Measurements from ENCODE around the gene GPR31. TPM values are rescaled to one million over a fixed set of nuclear protein-coding genes. Genes with fewer than 3 reads are reported as not detected.

Gene GPR31
- polyA plus RNA-seq, 3 donors, result not detected

DNA sequence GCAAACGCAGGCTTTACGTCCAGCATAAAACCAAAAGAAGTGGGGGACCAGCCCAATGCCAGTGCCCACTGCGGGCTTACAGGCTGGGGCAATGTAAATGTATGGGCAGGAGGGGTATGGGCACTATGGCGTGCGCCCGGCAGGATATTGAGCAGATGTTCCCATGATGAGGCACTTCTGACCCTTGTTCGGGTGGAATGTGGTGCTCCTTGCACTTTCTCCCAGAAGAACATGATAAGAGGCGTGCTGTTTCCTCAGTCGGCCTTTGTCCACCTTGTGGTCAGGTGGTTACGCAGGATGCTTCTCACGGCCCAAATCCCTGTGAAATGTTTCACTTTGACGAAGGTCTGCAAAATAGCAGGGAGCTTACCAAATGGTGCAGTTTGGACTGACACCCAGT, 4.8 kb upstream of the GPR31 start:
- no peak overlapping the region for H3K9ac ChIP-seq (ENCODE audit: insufficient read depth, low read length, poor library complexity, severe bottlenecking)
- peaks cover 0 to 4% (median 2%) of the 10 kb centered on the region in 3 donors for H3K27me3 Mint-ChIP-seq (ENCODE audit: low read depth in 3 of 3)
- peaks cover 5% of the 10 kb centered on the region for H3K4me1 Mint-ChIP-seq
- no peaks in the 10 kb centered on the region for H3K9me3 ChIP-seq (replicated peaks in 1 of 2; ENCODE audit: control insufficient read depth in 1 of 2, insufficient read depth in 1 of 2, low read length in 2 of 2)
- H2AFZ ChIP-seq (ENCODE audit: insufficient read depth, low read depth, low read length, poor library complexity, severe bottlenecking), result no peak overlapping the region
- intact Hi-C loops (cut with micrococcal nuclease), result no loop called here
- DNase-seq, result no peak
- no peaks in the 10 kb centered on the region for H4K20me1 ChIP-seq (ENCODE audit: insufficient read depth, low read length)
- no peak overlapping the region for H3K4me2 ChIP-seq (replicated peaks; ENCODE audit: extremely low read depth, low read length, poor library complexity, severe bottlenecking)
- H3K4me3 ChIP-seq (replicated peaks in 1 of 3; ENCODE audit: low read depth in 2 of 3, low read length in 3 of 3), result no peak overlapping the region
- no peak overlapping the region for H3K27ac ChIP-seq (ENCODE audit: low read depth in 1 of 2, low read length in 2 of 2)
- 98% methylated on average over 12 of the region's 12 CpGs for WGBS (ENCODE audit: insufficient coverage)
- H3K4me3 Mint-ChIP-seq, result no peak overlapping the region
- TF ChIP-seq, protein P1, sequence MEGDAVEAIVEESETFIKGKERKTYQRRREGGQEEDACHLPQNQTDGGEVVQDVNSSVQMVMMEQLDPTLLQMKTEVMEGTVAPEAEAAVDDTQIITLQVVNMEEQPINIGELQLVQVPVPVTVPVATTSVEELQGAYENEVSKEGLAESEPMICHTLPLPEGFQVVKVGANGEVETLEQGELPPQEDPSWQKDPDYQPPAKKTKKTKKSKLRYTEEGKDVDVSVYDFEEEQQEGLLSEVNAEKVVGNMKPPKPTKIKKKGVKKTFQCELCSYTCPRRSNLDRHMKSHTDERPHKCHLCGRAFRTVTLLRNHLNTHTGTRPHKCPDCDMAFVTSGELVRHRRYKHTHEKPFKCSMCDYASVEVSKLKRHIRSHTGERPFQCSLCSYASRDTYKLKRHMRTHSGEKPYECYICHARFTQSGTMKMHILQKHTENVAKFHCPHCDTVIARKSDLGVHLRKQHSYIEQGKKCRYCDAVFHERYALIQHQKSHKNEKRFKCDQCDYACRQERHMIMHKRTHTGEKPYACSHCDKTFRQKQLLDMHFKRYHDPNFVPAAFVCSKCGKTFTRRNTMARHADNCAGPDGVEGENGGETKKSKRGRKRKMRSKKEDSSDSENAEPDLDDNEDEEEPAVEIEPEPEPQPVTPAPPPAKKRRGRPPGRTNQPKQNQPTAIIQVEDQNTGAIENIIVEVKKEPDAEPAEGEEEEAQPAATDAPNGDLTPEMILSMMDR (IDR thresholded peaks at IDR 0.05), result no peak
- H3K27ac Mint-ChIP-seq, result no peak overlapping the region
- no peaks in the 10 kb centered on the region for H3K27me3 ChIP-seq (ENCODE audit: control insufficient read depth in 2 of 2, insufficient read depth in 2 of 2, low read length in 2 of 2)
- H3K79me2 ChIP-seq (ENCODE audit: insufficient read depth, low read length), result no peaks in the 10 kb centered on the region
- no peaks in the 10 kb centered on the region for H3K36me3 Mint-ChIP-seq
- H3K36me3 ChIP-seq (replicated peaks in 1 of 2; ENCODE audit: control insufficient read depth in 1 of 2, insufficient read depth in 2 of 2, low read length in 2 of 2), result no peaks in the 10 kb centered on the region
- H3K4me1 ChIP-seq (ENCODE audit: control insufficient read depth in 1 of 2, insufficient read depth in 2 of 2, low read length in 2 of 2), result peaks cover 2% of the 10 kb centered on the region in 2 donors
- peaks cover 0 to 2% (median 0%) of the 10 kb centered on the region in 7 donors for H3K9me3 Mint-ChIP-seq

DNA sequence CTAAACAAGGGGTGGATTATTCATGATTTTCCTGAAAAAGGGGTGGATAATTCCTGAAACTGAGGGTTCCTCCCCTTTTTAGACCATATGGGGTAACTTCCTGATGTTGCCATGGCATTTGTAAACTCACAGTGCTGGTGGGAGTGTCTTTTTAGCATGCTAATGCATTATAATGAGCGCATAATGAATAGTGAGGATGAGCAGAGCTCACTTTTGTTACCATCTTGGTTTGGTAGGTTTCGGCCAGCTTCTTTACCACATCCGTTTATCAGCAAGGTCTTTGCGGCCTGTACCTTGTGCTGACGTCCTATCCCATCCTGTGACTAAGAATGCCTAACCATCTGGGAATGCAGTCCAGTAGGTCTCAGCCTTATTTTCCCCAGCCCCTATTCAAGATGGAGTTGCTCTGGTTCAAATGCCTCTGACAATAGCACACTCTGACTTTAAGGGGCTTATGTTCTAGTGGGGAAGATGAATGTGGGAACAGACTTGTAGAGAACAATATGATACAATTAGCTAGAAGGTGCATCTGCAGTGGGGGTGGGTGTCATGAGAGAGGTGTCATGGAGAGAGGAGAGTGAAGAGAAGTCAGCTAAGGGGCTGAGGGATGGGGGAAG, 4.2 kb upstream of the GPR31 start:
- Histone ChIP-seq H4K20me1 (ENCODE audit: insufficient read depth, low read length) (no peaks in the 10 kb centered on the region), H3K27me3 (ENCODE audit: control insufficient read depth in 2 of 2, insufficient read depth in 2 of 2, low read length in 2 of 2) (no peaks in the 10 kb centered on the region), H3K4me2 (replicated peaks; ENCODE audit: extremely low read depth, low read length, poor library complexity, severe bottlenecking) (no peak overlapping the region), H3K36me3 (replicated peaks in 1 of 2; ENCODE audit: control insufficient read depth in 1 of 2, insufficient read depth in 2 of 2, low read length in 2 of 2) (no peaks in the 10 kb centered on the region), H3K9me3 (replicated peaks in 1 of 2; ENCODE audit: control insufficient read depth in 1 of 2, insufficient read depth in 1 of 2, low read length in 2 of 2) (no peaks in the 10 kb centered on the region), H3K4me1 (ENCODE audit: control insufficient read depth in 1 of 2, insufficient read depth in 2 of 2, low read length in 2 of 2) (peaks cover 4 to 6% of the 10 kb centered on the region in 2 donors), H3K79me2 (ENCODE audit: insufficient read depth, low read length) (no peaks in the 10 kb centered on the region), H3K27ac (ENCODE audit: low read depth in 1 of 2, low read length in 2 of 2) (no peak overlapping the region), H2AFZ (ENCODE audit: insufficient read depth, low read depth, low read length, poor library complexity, severe bottlenecking) (no peak overlapping the region), H3K4me3 (replicated peaks in 1 of 3; ENCODE audit: low read depth in 2 of 3, low read length in 3 of 3) (no peak overlapping the region), H3K9ac (ENCODE audit: insufficient read depth, low read length, poor library complexity, severe bottlenecking) (no peak overlapping the region)
- H3K36me3 Mint-ChIP-seq, result no peaks in the 10 kb centered on the region
- DNase-seq, result no peak
- peaks cover 0 to 4% (median 2%) of the 10 kb centered on the region in 3 donors for H3K27me3 Mint-ChIP-seq (ENCODE audit: low read depth in 3 of 3)
- H3K27ac Mint-ChIP-seq, result no peak overlapping the region
- no peak overlapping the region for H3K4me3 Mint-ChIP-seq
- H3K4me1 Mint-ChIP-seq, result peaks cover 6% of the 10 kb centered on the region
- intact Hi-C loops (cut with micrococcal nuclease), result no loop called here
- WGBS (ENCODE audit: insufficient coverage), result 93% methylated on average over 5 of the region's 5 CpGs
- TF ChIP-seq, protein P1 (IDR thresholded peaks at IDR 0.05), result no peak
- peaks cover 0 to 2% (median 0%) of the 10 kb centered on the region in 7 donors for H3K9me3 Mint-ChIP-seq
